GM23338 (cell line): ENCODE results near the gene DYNC2H1. TPM values are rescaled to one million over a fixed set of nuclear protein-coding genes. Genes with fewer than 3 reads are reported as not detected.

ENCODE experiments used
- ATAC-seq: fragments of 200-7000 bp; cut with Tn5 transposase; 3 replicates; pipeline ENCODE4 v1.9.1; 2020
- DNase-seq: peaks from one replicate; pipeline ENCODE4 v3.0.0-alpha.2; 2015; ENCODE audit warnings: low spot score
- H2AFZ ChIP-seq: fragments of 200-600 bp; sonication (generic); 2 replicates; pipeline ENCODE4 v1.8.0; 2016; ENCODE audit warnings: antibody characterized with exemption, mild to moderate bottlenecking, moderate library complexity
- H3F3A ChIP-seq: fragments of 200-600 bp; sonication (generic); replicated peaks from 2 replicates; pipeline ENCODE4 v1.8.0; 2017; ENCODE audit warnings: antibody characterized with exemption, mixed run types, low read depth
- H3K27ac ChIP-seq: fragments of 200-600 bp; sonication (generic); 2 replicates; pipeline ENCODE4 v1.6.1; 2016; ENCODE audit warnings: low read depth
- H3K27me3 ChIP-seq: fragments of 200-600 bp; sonication (generic); 2 replicates; pipeline ENCODE4 v1.8.0; 2016; ENCODE audit warnings: mild to moderate bottlenecking, mixed run types, moderate library complexity; ENCODE audit not compliant: insufficient read depth
- H3K36me3 ChIP-seq: fragments of 200-600 bp; sonication (generic); 2 replicates; pipeline ENCODE4 v1.8.0; 2016; ENCODE audit warnings: mild to moderate bottlenecking; ENCODE audit not compliant: insufficient read depth
- H3K4me1 ChIP-seq: fragments of 200-600 bp; sonication (generic); 2 replicates; pipeline ENCODE4 v1.8.0; 2016; ENCODE audit warnings: mild to moderate bottlenecking, moderate library complexity; ENCODE audit not compliant: insufficient read depth
- H3K4me2 ChIP-seq: fragments of 200-600 bp; sonication (generic); 2 replicates; pipeline ENCODE4 v1.7.1; 2017; ENCODE audit warnings: mixed run types
- H3K4me3 ChIP-seq: fragments of 200-600 bp; sonication (generic); 2 replicates; pipeline ENCODE4 v1.6.1; 2016; ENCODE audit warnings: mixed run types
- H3K79me2 ChIP-seq: fragments of 200-600 bp; sonication (generic); replicated peaks from 2 replicates; pipeline ENCODE4 v1.8.0; 2017; ENCODE audit warnings: mild to moderate bottlenecking; ENCODE audit not compliant: insufficient read depth
- H3K9me2 ChIP-seq: fragments of 200-600 bp; sonication (generic); 2 replicates; pipeline ENCODE4 v1.8.0; 2017; ENCODE audit not compliant: insufficient read depth
- H4K20me1 ChIP-seq: fragments of 200-600 bp; sonication (generic); replicated peaks from 2 replicates; pipeline ENCODE4 v1.8.0; 2017; ENCODE audit warnings: mild to moderate bottlenecking; ENCODE audit not compliant: insufficient read depth
- H3K27ac Mint-ChIP-seq: 2 replicates; pipeline ENCODE4 v1.8.0; 2020; ENCODE audit warnings: inconsistent platforms, mild to moderate bottlenecking, moderate library complexity, mixed read lengths
- H3K27me3 Mint-ChIP-seq: 3 replicates; pipeline ENCODE4 v1.8.0; 2022; ENCODE audit warnings: low read depth, mild to moderate bottlenecking, moderate library complexity, mixed read lengths, inconsistent platforms; ENCODE audit not compliant: insufficient read depth, poor library complexity
- H3K36me3 Mint-ChIP-seq: 3 replicates; pipeline ENCODE4 v1.8.0; 2021; ENCODE audit warnings: low read depth, mild to moderate bottlenecking, inconsistent platforms, moderate library complexity, mixed read lengths
- H3K4me1 Mint-ChIP-seq: 3 replicates; pipeline ENCODE4 v1.8.0; 2020; ENCODE audit warnings: mild to moderate bottlenecking, inconsistent platforms, mixed read lengths
- H3K4me3 Mint-ChIP-seq: 3 replicates; pipeline ENCODE4 v1.8.0; 2021; ENCODE audit warnings: moderate library complexity, mild to moderate bottlenecking, inconsistent platforms, mixed read lengths
- H3K9me3 Mint-ChIP-seq: 3 replicates; pipeline ENCODE4 v1.8.0; 2020; ENCODE audit warnings: moderate library complexity, mild to moderate bottlenecking, inconsistent platforms, mixed read lengths
- CTCF ChIP-seq, 2 experiments: fragments of 200-600 bp in 1 of 2; sonication (generic) in 1 of 2; conservative IDR thresholded peaks; 2 replicates each; pipeline versions ENCODE4 v1.5.1 to v1.6.1; 2016 to 2017; ENCODE audit warnings: antibody characterized with exemption in 2 of 2, low read depth in 2 of 2, mild to moderate bottlenecking in 2 of 2, moderate library complexity in 1 of 2
- EZH2 ChIP-seq: fragments of 200-600 bp; sonication (generic); IDR thresholded peaks from one replicate; pipeline ENCODE4 v1.8.0; 2017; ENCODE audit warnings: antibody characterized with exemption, mild to moderate bottlenecking, low read depth; ENCODE audit not compliant: unreplicated experiment
- EZH2phosphoT487 ChIP-seq: fragments of 200-600 bp; sonication (generic); IDR thresholded peaks from one replicate; pipeline ENCODE4 v1.8.1; 2018; ENCODE audit warnings: antibody characterized with exemption; ENCODE audit not compliant: unreplicated experiment
- NANOG ChIP-seq: IDR thresholded peaks from 2 replicates; pipeline ENCODE4 v1.6.1; 2016; ENCODE audit warnings: antibody characterized with exemption, borderline replicate concordance
- STAT1 ChIP-seq: IDR thresholded peaks from one replicate; pipeline ENCODE4 v1.6.1; 2016; ENCODE audit warnings: antibody characterized with exemption; ENCODE audit not compliant: unreplicated experiment
- ZNF114 ChIP-seq: fragments of 250-450 bp; sonication (Bioruptor Pico); IDR thresholded peaks from 2 replicates; pipeline ENCODE4 v1.5.0; 2020; ENCODE audit warnings: mild to moderate bottlenecking, moderate library complexity
- ZNF331 ChIP-seq: fragments of 250-450 bp; sonication (Bioruptor Pico); IDR thresholded peaks from 2 replicates; pipeline ENCODE4 v1.5.0; 2020; ENCODE audit warnings: low read depth, mild to moderate bottlenecking, moderate library complexity
- ZNF462 ChIP-seq: fragments of 250-450 bp; sonication (Bioruptor Pico); IDR thresholded peaks from 2 replicates; pipeline ENCODE4 v1.5.0; 2020; ENCODE audit warnings: mild to moderate bottlenecking, moderate library complexity
- polyA plus RNA-seq: library from polyadenylated mRNA; unstranded; fragments of >200 nt; fragmentation: Nextera tagmentation; extraction: Ambion mirVana; gene quantifications from 2 replicates; pipeline ENCODE4 v1.2.1, GENCODE V29; 2016
- total RNA-seq: library from RNA; depleted of rRNA; stranded (reverse); fragments of >200 nt; shearing (Covaris generic); gene quantifications from 2 replicates; pipeline ENCODE4 v1.2.3, GENCODE V29; 2014
- TF ChIP-seq, protein P1 (sequence below): IDR thresholded peaks from 2 replicates; pipeline ENCODE4 v1.6.1; 2016; ENCODE audit warnings: antibody characterized with exemption
- TF ChIP-seq, protein P2 (sequence below): IDR thresholded peaks from one replicate; pipeline ENCODE4 v1.6.1; 2018; ENCODE audit warnings: antibody characterized with exemption; ENCODE audit not compliant: unreplicated experiment

The DYNC2H1 gene
- total and polyA plus RNA-seq, 2 experiments from 2014 or later, result 19.3 to 22.5 TPM

DNA sequence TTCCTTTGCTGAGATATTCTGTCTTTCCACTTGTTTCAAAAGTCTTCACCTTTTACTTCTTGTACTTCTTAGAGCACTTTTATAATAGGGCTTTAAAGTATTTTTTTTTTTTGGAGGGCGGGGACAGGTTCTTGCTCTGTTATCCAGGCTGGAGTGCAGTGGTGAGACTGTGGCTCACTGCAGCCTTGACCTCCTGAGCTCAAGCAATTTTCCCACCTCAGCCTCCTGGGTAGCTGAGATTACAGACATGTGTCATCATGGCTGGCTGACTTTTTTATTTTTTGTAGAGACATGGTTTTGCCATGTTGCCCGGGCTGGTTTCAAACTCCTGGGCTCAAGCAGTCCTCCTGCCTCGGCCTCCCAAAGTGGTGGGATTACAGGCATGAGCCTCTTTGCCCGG, 57.9 kb downstream of the DYNC2H1 start (continued):
- no peak for TF ChIP-seq ZNF462 (CRISPR knock-in tag)
- TF ChIP-seq EZH2, result no peak

DNA sequence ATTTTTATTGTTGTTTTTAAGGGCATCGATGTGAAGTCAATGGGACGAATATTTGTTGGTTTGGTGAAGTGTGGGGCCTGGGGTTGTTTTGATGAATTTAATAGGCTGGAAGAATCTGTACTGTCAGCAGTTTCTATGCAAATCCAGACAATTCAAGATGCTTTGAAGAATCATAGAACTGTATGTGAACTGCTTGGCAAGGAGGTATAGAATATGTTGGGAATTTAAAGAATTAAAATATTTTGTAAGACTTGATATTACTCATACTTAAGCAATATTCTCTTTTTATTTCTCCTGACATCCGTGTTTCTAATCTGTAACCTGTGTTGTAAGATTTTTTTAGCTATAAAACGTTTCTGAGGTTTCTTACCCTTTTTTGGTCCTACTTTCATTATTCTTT, 61.6 kb downstream of the DYNC2H1 start:
- Histone ChIP-seq H4K20me1 (no peaks in the 10 kb centered on the region), H3K4me2 (no peak overlapping the region), H3K27me3 (no peaks in the 10 kb centered on the region), H3K4me3 (no peak overlapping the region), H3K79me2 (no peaks in the 10 kb centered on the region), H3K27ac (no peak overlapping the region), H3K4me1 (no peaks in the 10 kb centered on the region), H2AFZ (no peak overlapping the region), H3F3A (no peaks in the 10 kb centered on the region), H3K36me3 (no peaks in the 10 kb centered on the region), H3K9me2 (no peaks in the 10 kb centered on the region)
- ATAC-seq (no peak), DNase-seq (no peak)
- Mint-ChIP-seq H3K4me1 (no peaks in the 10 kb centered on the region), H3K27ac (no peak overlapping the region), H3K4me3 (no peak overlapping the region), H3K27me3 (no peaks in the 10 kb centered on the region), H3K36me3 (no peaks in the 10 kb centered on the region), H3K9me3 (no peaks in the 10 kb centered on the region)
- TF ChIP-seq CTCF (conservative IDR thresholded peaks at IDR 0.05; ENCODE audit: low read depth in 2 of 2), result no peak
- TF ChIP-seq ZNF331 (CRISPR knock-in tag), result no peak
- TF ChIP-seq, protein P1, sequence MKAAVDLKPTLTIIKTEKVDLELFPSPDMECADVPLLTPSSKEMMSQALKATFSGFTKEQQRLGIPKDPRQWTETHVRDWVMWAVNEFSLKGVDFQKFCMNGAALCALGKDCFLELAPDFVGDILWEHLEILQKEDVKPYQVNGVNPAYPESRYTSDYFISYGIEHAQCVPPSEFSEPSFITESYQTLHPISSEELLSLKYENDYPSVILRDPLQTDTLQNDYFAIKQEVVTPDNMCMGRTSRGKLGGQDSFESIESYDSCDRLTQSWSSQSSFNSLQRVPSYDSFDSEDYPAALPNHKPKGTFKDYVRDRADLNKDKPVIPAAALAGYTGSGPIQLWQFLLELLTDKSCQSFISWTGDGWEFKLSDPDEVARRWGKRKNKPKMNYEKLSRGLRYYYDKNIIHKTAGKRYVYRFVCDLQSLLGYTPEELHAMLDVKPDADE, result no peak
- no peak for TF ChIP-seq STAT1
- no peak for TF ChIP-seq NANOG
- TF ChIP-seq, protein P2, sequence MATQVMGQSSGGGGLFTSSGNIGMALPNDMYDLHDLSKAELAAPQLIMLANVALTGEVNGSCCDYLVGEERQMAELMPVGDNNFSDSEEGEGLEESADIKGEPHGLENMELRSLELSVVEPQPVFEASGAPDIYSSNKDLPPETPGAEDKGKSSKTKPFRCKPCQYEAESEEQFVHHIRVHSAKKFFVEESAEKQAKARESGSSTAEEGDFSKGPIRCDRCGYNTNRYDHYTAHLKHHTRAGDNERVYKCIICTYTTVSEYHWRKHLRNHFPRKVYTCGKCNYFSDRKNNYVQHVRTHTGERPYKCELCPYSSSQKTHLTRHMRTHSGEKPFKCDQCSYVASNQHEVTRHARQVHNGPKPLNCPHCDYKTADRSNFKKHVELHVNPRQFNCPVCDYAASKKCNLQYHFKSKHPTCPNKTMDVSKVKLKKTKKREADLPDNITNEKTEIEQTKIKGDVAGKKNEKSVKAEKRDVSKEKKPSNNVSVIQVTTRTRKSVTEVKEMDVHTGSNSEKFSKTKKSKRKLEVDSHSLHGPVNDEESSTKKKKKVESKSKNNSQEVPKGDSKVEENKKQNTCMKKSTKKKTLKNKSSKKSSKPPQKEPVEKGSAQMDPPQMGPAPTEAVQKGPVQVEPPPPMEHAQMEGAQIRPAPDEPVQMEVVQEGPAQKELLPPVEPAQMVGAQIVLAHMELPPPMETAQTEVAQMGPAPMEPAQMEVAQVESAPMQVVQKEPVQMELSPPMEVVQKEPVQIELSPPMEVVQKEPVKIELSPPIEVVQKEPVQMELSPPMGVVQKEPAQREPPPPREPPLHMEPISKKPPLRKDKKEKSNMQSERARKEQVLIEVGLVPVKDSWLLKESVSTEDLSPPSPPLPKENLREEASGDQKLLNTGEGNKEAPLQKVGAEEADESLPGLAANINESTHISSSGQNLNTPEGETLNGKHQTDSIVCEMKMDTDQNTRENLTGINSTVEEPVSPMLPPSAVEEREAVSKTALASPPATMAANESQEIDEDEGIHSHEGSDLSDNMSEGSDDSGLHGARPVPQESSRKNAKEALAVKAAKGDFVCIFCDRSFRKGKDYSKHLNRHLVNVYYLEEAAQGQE, result no peak
- TF ChIP-seq EZH2phosphoT487, result no peak
- TF ChIP-seq ZNF114 (CRISPR knock-in tag), result no peak
